Adrenal gland (tissue), 12 donors: Measurements from ENCODE around the gene TUBB3. TPM values are rescaled to one million over a fixed set of nuclear protein-coding genes. Genes with fewer than 3 reads are reported as not detected.

ENCODE experiments used
- DNase-seq, 7 donors: peaks; one replicate each; pipeline ENCODE4 v3.0.0-alpha.2; 2019 to 2020
- H3K27ac ChIP-seq, 5 donors: fragments of 200-600 bp; sonication (generic) in 4 of 5; 1 replicate in 3 of 5; 2 replicates in 2 of 5; pipeline versions ENCODE4 v1.5.1 to v1.8.0; 2016 to 2020; ENCODE audit warnings: mild to moderate bottlenecking in 1 of 5
- H3K27me3 ChIP-seq: fragments of 200-600 bp; 2 replicates; pipeline ENCODE4 v1.8.0; 2021
- H3K36me3 ChIP-seq, 2 donors: fragments of 200-600 bp; replicated peaks in 1 of 2; 1 replicate in 1 of 2; 2 replicates in 1 of 2; pipeline versions ENCODE4 v1.5.1 to v1.8.0; 2018 to 2022
- H3K4me1 ChIP-seq, 2 donors: fragments of 200-600 bp; replicated peaks in 1 of 2; 1 replicate in 1 of 2; 2 replicates in 1 of 2; pipeline versions ENCODE4 v1.5.1 to v1.8.0; 2018 to 2021
- H3K4me3 ChIP-seq, 4 donors: fragments of 200-600 bp; sonication (generic) in 3 of 4; one replicate each; pipeline ENCODE4 v1.5.1; 2016 to 2018
- H3K9me3 ChIP-seq, 3 donors: fragments of 200-600 bp; sonication (generic) in 1 of 3; replicated peaks in 1 of 3; 1 replicate in 2 of 3; 2 replicates in 1 of 3; pipeline versions ENCODE4 v1.5.1 to v1.8.0; 2016 to 2021
- POLR2A ChIP-seq, 2 donors: fragments of 450-650 bp; IDR thresholded peaks; one replicate each; pipeline ENCODE4 v1.6.1; 2017; ENCODE audit warnings: antibody characterized with exemption in 2 of 2, mild to moderate bottlenecking in 2 of 2, moderate library complexity in 1 of 2
- WGBS, 4 donors: extraction: QIAGEN DNeasy Blood & Tissue Kit in 2 of 4; methylation state at CpG; one replicate each; pipeline versions ENCODE4 v1.1.5 to v1.1.7; 2013 to 2017; 5-methylcytosine and 5-hydroxymethylcytosine counted together
- intact Hi-C, 2 donors: fragments of 100-400 bp; cut with DNase I; formaldehyde crosslinking; loops; one replicate each; pipeline versions ENCODE4 v1.14.1 to v1.15.0; 2022 to 2023
- polyA plus RNA-seq, 3 donors: library from polyadenylated mRNA; stranded (reverse); fragments of 200-250 nt in 2 of 3; fragments of 350-450 nt in 1 of 3; fragmentation: Illumina TruSeq in 1 of 3; extraction: RNeasy Lipid Tissue Mini Kit (QIAGEN cat#74804) in 1 of 3; gene quantifications; one replicate each; pipeline ENCODE4 v1.2.3, GENCODE V29; 2013 to 2014
- total RNA-seq, 9 donors: library from RNA; depleted of rRNA in 4 of 9; stranded (reverse); fragments of >200 nt in 4 of 9; fragments of 120-200 nt in 1 of 9; fragmentation: NEBNext Ultra II Directional in 1 of 9; extraction: Animal tissue kit (Norgen Biotek cat#: 25700) in 1 of 9; gene quantifications; one replicate each; pipeline versions ENCODE4 v1.1.0 to v1.2.4, GENCODE V29; 2013 to 2023
- TF ChIP-seq, protein P1 (sequence below), 6 experiments: fragments of 450-650 bp in 4 of 6; fragments of 200-600 bp in 2 of 6; sonication (generic) in 1 of 6; IDR thresholded peaks; 1 replicate in 5 of 6; 2 replicates in 1 of 6; pipeline versions ENCODE4 v1.5.1 to v1.8.0; 2016 to 2021; ENCODE audit warnings: antibody characterized with exemption in 6 of 6, mild to moderate bottlenecking in 2 of 6, moderate library complexity in 1 of 6
- donor health status: healthy with polysubstance abuse.
- donor health status: Bipolar disorder and iron deficiency.
- donor health status: DM: yes; HTN: yes; CAD: no.
- donor health status: DM: no; HTN: no; CAD: no.
- donor health status: DM: no; HTN: no; CAD: no.
- donor health status: DM: yes; HTN: yes; CAD: no.

The TUBB3 gene
- total and polyA plus RNA-seq, 12 donors: 6.4 to 63.8 (median 14.5) TPM

DNA sequence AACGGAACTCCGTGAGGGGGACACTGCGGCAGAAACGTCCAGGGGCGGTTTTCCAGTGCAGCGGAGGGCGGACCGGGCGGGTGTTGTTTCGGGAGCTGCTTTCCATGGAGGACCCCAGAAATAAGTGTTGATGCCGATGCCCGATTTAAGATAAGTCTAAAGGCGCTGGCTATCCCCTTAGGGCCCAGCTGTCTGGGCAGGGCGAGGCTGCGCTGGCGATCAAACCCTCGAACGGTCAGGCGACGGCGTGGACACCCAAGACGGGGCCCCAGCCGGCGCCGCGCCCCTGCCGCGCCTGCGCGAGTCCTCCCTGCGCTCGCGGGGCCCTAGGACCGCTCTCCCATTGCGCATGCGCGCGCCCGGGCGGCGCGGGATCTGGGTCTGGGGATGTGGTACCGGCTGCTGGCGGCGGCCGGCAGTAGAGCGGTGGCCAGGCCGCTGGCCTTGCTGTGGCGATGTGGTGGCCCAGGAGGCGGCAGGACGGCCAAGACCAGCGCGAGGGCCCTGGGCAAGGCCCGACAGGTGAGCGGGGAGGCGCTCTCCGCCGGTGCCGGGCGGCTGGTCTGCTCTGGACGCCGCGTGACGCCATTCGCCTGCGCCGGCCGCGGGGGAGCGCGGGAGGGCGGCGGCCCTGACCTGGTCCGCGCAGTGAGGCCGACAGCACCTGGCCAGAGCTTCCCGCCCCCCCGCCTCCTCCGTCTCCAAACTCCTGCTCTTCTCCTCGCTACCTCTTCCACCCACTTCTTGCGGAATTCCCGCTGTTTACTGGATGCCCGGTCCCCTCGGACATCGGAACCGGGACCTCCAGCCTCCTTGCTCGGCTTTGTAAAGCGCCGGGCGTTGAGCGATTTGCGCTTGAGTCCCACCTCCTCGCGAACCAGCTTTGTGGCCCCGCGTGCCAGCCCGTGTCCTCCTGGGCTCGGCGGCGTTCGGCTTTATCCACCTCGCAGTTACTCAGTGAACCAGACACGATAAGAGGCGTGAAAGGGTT, 49.4 kb downstream of the TUBB3 start:
- H3K4me1 ChIP-seq: peaks cover 7 to 26% of the 10 kb centered on the region in 2 donors
- WGBS, 4 donors: 0 to 2% (median 1%) methylated on average over 26 to 104 of the region's 104 CpGs
- intact Hi-C loops: no loop called here

DNA sequence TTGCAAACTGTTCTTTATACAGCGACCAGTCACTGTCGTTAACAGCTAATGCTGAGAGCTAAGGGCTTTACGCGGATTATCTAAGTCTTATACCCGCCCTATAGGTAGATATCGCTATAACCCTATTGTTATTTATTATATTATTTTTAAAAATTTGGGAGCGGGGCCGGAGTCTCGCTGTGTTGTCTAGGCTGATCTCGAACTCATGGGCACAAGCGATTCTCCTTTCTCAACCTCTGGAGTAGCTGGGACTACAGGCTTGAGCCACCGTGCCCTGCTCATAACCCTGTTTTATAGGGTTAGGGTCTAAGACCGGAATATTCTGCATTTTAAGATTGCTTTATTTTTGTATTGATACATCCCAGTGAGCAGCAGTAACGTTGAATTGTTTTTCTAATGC, 50.1 kb downstream of the TUBB3 start:
- intact Hi-C loops: no loop called here
- H3K36me3 ChIP-seq: peaks cover 0 to 9% of the 10 kb centered on the region in 2 donors
- WGBS, 4 donors: 14 to 16% (median 15%) methylated on average over 14 of the region's 14 CpGs
- no peak for DNase-seq
- no peak for TF ChIP-seq POLR2A (IDR thresholded peaks at IDR 0.05)
- TF ChIP-seq, protein P1, sequence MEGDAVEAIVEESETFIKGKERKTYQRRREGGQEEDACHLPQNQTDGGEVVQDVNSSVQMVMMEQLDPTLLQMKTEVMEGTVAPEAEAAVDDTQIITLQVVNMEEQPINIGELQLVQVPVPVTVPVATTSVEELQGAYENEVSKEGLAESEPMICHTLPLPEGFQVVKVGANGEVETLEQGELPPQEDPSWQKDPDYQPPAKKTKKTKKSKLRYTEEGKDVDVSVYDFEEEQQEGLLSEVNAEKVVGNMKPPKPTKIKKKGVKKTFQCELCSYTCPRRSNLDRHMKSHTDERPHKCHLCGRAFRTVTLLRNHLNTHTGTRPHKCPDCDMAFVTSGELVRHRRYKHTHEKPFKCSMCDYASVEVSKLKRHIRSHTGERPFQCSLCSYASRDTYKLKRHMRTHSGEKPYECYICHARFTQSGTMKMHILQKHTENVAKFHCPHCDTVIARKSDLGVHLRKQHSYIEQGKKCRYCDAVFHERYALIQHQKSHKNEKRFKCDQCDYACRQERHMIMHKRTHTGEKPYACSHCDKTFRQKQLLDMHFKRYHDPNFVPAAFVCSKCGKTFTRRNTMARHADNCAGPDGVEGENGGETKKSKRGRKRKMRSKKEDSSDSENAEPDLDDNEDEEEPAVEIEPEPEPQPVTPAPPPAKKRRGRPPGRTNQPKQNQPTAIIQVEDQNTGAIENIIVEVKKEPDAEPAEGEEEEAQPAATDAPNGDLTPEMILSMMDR (IDR thresholded peaks at IDR 0.05): no peak
- no peaks in the 10 kb centered on the region for H3K27me3 ChIP-seq
- no peaks in the 10 kb centered on the region for H3K9me3 ChIP-seq
- H3K4me3 ChIP-seq: peak overlapping the region; percentile 84 to 100 (median 92)
- H3K27ac ChIP-seq: peak overlapping the region; percentile 87 to 96 (median 91)
- H3K4me1 ChIP-seq: peaks cover 7 to 26% of the 10 kb centered on the region in 2 donors

More for the DNA sequence above, 49.4 kb downstream of the TUBB3 start:
- Histone ChIP-seq H3K27ac (peak overlapping the region; percentile 87 to 96 (median 91)), H3K4me3 (peak overlapping the region; percentile 84 to 100 (median 92)), H3K9me3 (no peaks in the 10 kb centered on the region), H3K36me3 (peaks cover 0 to 2% of the 10 kb centered on the region in 2 donors), H3K27me3 (no peaks in the 10 kb centered on the region)
- peak; percentile 90 to 94 (median 92) for DNase-seq
- TF ChIP-seq, protein P1 (IDR thresholded peaks at IDR 0.05): peak in 1 of 6 experiments; percentile 15
- peak; percentile 87 to 89 for TF ChIP-seq POLR2A (IDR thresholded peaks at IDR 0.05)

DNA sequence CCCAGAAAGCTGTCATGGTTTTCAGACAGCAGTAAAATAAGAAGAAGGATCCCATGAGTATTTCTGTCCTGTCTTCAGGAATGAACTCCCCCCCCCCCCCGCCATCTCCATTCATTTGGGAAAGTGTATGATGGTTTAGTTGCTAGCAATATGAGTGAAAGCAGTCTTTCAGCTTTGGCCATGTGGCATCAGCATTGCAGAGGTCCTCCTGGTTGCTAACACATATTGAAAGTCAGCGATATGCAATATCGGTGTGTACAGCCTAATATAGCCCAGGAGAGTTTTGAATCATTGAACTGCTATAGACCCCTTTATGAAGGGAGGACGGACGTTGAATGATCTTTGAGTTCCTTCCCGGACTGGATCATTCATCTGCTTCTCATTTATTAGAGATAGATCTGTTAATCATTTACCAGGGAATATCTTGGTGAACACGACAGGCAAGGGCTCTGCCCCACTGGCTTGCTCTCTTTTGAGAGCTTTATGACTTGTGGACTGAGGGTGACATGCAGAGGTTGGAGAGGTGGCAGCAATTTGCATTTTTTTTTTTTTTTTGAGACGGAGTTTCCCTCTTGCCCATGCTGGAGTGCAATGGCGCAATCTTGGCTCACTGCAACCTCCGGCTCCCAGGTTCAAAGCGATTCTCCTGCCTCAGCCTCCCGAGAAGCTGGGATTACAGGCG, 50.7 kb downstream of the TUBB3 start:
- 91 to 98% (median 95%) methylated on average over 13 of the region's 13 CpGs for WGBS, 4 donors
- no peak for DNase-seq
- intact Hi-C loops: no loop called here
- Histone ChIP-seq H3K27ac (no peak overlapping the region), H3K27me3 (no peaks in the 10 kb centered on the region), H3K9me3 (no peaks in the 10 kb centered on the region), H3K4me3 (peak overlapping the region in 1 of 4 donors; percentile 84), H3K4me1 (peaks cover 7 to 26% of the 10 kb centered on the region in 2 donors), H3K36me3 (peaks cover 0 to 14% of the 10 kb centered on the region in 2 donors)
- no peak for TF ChIP-seq POLR2A (IDR thresholded peaks at IDR 0.05)
- TF ChIP-seq, protein P1 (IDR thresholded peaks at IDR 0.05): no peak

DNA sequence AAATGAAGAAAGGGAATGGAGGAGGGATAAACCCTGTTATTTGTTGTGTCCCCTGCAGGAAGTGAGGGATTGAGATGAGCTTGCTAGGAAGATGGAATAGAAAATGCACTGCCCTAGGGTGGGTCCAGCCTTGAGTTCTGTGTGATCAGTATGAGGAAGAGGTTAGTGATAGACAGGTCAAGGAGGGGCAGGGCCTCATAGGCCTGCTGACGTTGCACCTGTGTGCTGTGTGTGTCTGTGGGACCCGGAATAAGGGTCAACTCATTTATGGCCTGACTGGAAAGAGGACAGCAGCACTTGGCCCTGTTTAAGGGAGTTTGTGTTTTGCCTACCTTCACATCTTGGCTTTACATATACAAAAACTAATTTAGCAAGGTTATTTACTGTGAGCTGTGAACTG, 51.7 kb downstream of the TUBB3 start:
- TF ChIP-seq POLR2A (IDR thresholded peaks at IDR 0.05): no peak
- TF ChIP-seq, protein P1 (IDR thresholded peaks at IDR 0.05): no peak
- DNase-seq: no peak
- intact Hi-C loops: no loop called here
- no peak overlapping the region for H3K27ac ChIP-seq
- peaks cover 7 to 26% of the 10 kb centered on the region in 2 donors for H3K4me1 ChIP-seq
- no peaks in the 10 kb centered on the region for H3K9me3 ChIP-seq
- no peaks in the 10 kb centered on the region for H3K27me3 ChIP-seq
- H3K36me3 ChIP-seq: peaks cover 0 to 21% of the 10 kb centered on the region in 2 donors
- WGBS, 4 donors: 80 to 94% (median 93%) methylated on average over 2 of the region's 2 CpGs
- H3K4me3 ChIP-seq: no peak overlapping the region
